HCT116 (cell line): ENCODE measurements around the gene ERLEC1. TPM values are rescaled to one million over a fixed set of nuclear protein-coding genes. Genes with fewer than 3 reads are reported as not detected.

Source experiments
- ATAC-seq: fragments of 200-7000 bp; cut with Tn5 transposase; 2 replicates; pipeline ENCODE4 v1.9.1; 2020; ENCODE audit warnings: mild to moderate bottlenecking, moderate library complexity
- BruUV-seq: library from RNA; stranded (reverse); fragments of 400-500 nt; replicated peaks from 2 replicates; lab custom pipeline; 2021; lab: Mats Ljungman, UMichigan
- CTCF ChIA-PET: fragments of 300-600 bp; sonication (Branson Sonifier 250); formaldehyde crosslinking; loops from one replicate; lab custom pipeline; 2021; ENCODE audit warnings: antibody characterized with exemption; lab: Charles Lee
- POLR2A ChIA-PET: fragments of 300-600, 350-600 bp; sonication (Branson Sonifier 250); formaldehyde crosslinking; loops from one replicate; lab custom pipeline; 2021; ENCODE audit warnings: antibody characterized with exemption; lab: Charles Lee
- RAD21 ChIA-PET, 2 experiments: fragments of 300-600 bp; sonication (Branson Sonifier 250); formaldehyde crosslinking; loops; one replicate each; lab custom pipeline; 2023; ENCODE audit warnings: low total read pairs in 2 of 2; ENCODE audit not compliant: uncharacterized antibody in 2 of 2, unreplicated experiment in 2 of 2, low non-redundant PET in 1 of 2; lab: Charles Lee
- DNase-seq: peaks from one replicate; pipeline ENCODE4 v3.0.0-alpha.2; 2010; ENCODE audit warnings: low read depth, low spot score
- H2AFZ ChIP-seq: fragments of 200-600 bp; shearing (Covaris generic), sonication (generic); 2 replicates; pipeline ENCODE4 v1.6.1; 2017; ENCODE audit warnings: low read depth, mixed run types, mixed read lengths, antibody characterized with exemption, low read length; ENCODE audit not compliant: poor library complexity, severe bottlenecking
- H3K27ac ChIP-seq: 2 replicates; pipeline ENCODE4 v1.5.1; 2012; ENCODE audit warnings: low read depth, low read length
- H3K27me3 ChIP-seq: fragments of 200-600 bp; sonication (generic); 2 replicates; pipeline ENCODE4 v1.6.1; 2016; ENCODE audit warnings: mixed run types, low read length, mixed read lengths; ENCODE audit not compliant: insufficient read depth
- H3K36me3 ChIP-seq, 2 experiments: fragments of 200-500 bp in 1 of 2; fragments of 200-600 bp in 1 of 2; sonication (Bioruptor generic) in 1 of 2; sonication (generic) in 1 of 2; 2 replicates each; pipeline versions ENCODE4 v1.5.1 to v1.6.1; 2014 to 2016; ENCODE audit warnings: low read length in 2 of 2, inconsistent platforms in 1 of 2, mixed read lengths in 1 of 2, mixed run types in 1 of 2; ENCODE audit not compliant: insufficient read depth in 2 of 2, control insufficient read depth in 1 of 2
- H3K4me1 ChIP-seq, 2 experiments: fragments of 200-600 bp in 1 of 2; sonication (generic) in 1 of 2; 2 replicates each; pipeline versions ENCODE4 v1.5.1 to v1.6.1; 2012 to 2017; ENCODE audit warnings: low read length in 2 of 2, inconsistent platforms in 1 of 2, mild to moderate bottlenecking in 1 of 2, mixed read lengths in 1 of 2, mixed run types in 1 of 2, moderate library complexity in 1 of 2; ENCODE audit not compliant: insufficient read depth in 2 of 2, control insufficient read depth in 1 of 2
- H3K4me2 ChIP-seq: fragments of 200-600 bp; sonication (generic); 2 replicates; pipeline ENCODE4 v1.6.1; 2017; ENCODE audit warnings: mixed run types, low read length, mixed read lengths
- H3K4me3 ChIP-seq, 2 experiments: fragments of 200-600 bp in 1 of 2; sonication (generic) in 1 of 2; replicated peaks in 1 of 2; 2 replicates each; pipeline ENCODE4 v1.5.1; 2011 to 2016; ENCODE audit warnings: low read length in 2 of 2, control low read depth in 1 of 2, low read depth in 1 of 2, mild to moderate bottlenecking in 1 of 2, mixed read lengths in 1 of 2, mixed run types in 1 of 2
- H3K79me2 ChIP-seq: fragments of 200-600 bp; sonication (generic); 2 replicates; pipeline ENCODE4 v1.6.1; 2017; ENCODE audit warnings: mild to moderate bottlenecking, mixed run types, low read length, moderate library complexity, mixed read lengths; ENCODE audit not compliant: insufficient read depth
- H3K9ac ChIP-seq: fragments of 200-600 bp; sonication (generic); 2 replicates; pipeline ENCODE4 v1.6.1; 2016; ENCODE audit warnings: low read length, mixed read lengths
- H3K9me2 ChIP-seq: fragments of 200-600 bp; sonication (generic), shearing (Covaris generic); 2 replicates; pipeline ENCODE4 v1.6.1; 2017; ENCODE audit warnings: mixed run types, mild to moderate bottlenecking, moderate library complexity; ENCODE audit not compliant: insufficient read depth
- H3K9me3 ChIP-seq, 2 experiments: fragments of 200-500 bp in 1 of 2; fragments of 200-600 bp in 1 of 2; sonication (Bioruptor generic) in 1 of 2; sonication (generic) in 1 of 2; 2 replicates each; pipeline ENCODE4 v1.6.1; 2014 to 2017; ENCODE audit warnings: low read length in 2 of 2, mixed read lengths in 2 of 2, inconsistent platforms in 1 of 2, low read depth in 1 of 2, mild to moderate bottlenecking in 1 of 2, mixed run types in 1 of 2, moderate library complexity in 1 of 2; ENCODE audit not compliant: control insufficient read depth in 1 of 2, insufficient read depth in 1 of 2
- H4K20me1 ChIP-seq: fragments of 200-600 bp; sonication (generic), shearing (Covaris generic); 2 replicates; pipeline ENCODE4 v1.6.1; 2017; ENCODE audit warnings: mixed run types, mild to moderate bottlenecking, moderate library complexity; ENCODE audit not compliant: insufficient read depth
- ATF3 ChIP-seq: IDR thresholded peaks from 2 replicates; pipeline ENCODE4 v1.6.1; 2012
- CBX3 ChIP-seq: IDR thresholded peaks from 2 replicates; pipeline ENCODE4 v1.6.1; 2012; ENCODE audit warnings: low read depth
- CEBPB ChIP-seq: IDR thresholded peaks from 2 replicates; pipeline ENCODE4 v1.6.1; 2012; ENCODE audit warnings: low read depth
- CTCF ChIP-seq, 3 experiments: fragments of 200-600 bp in 1 of 3; sonication (generic) in 1 of 3; IDR thresholded peaks in 2 of 3; conservative IDR thresholded peaks in 1 of 3; 2 replicates each; pipeline ENCODE4 v1.5.1; 2012 to 2017; ENCODE audit warnings: low read depth in 2 of 3, low read length in 2 of 3, antibody characterized with exemption in 1 of 3, borderline replicate concordance in 1 of 3, control low read depth in 1 of 3, mild to moderate bottlenecking in 1 of 3, mixed read lengths in 1 of 3, mixed run types in 1 of 3, moderate library complexity in 1 of 3; ENCODE audit not compliant: insufficient read depth in 1 of 3
- EGR1 ChIP-seq: IDR thresholded peaks from 2 replicates; pipeline ENCODE4 v1.6.1; 2012; ENCODE audit warnings: low read depth
- ELF1 ChIP-seq: IDR thresholded peaks from 2 replicates; pipeline ENCODE4 v1.6.1; 2012; ENCODE audit warnings: low read depth, borderline replicate concordance
- EZH2 ChIP-seq: fragments of 200-600 bp; sonication (generic); IDR thresholded peaks from 2 replicates; pipeline ENCODE4 v1.6.1; 2017; ENCODE audit warnings: antibody characterized with exemption, mixed run types
- EZH2phosphoT487 ChIP-seq: fragments of 200-600 bp; IDR thresholded peaks from 2 replicates; pipeline ENCODE4 v1.6.1; 2018; ENCODE audit warnings: antibody characterized with exemption, borderline replicate concordance
- JUND ChIP-seq: IDR thresholded peaks from 2 replicates; pipeline ENCODE4 v1.6.1; 2012
- MAX ChIP-seq: IDR thresholded peaks from 2 replicates; pipeline ENCODE4 v1.6.1; 2012
- POLR2A ChIP-seq: IDR thresholded peaks from 2 replicates; pipeline ENCODE4 v1.7.0; 2011; ENCODE audit warnings: borderline replicate concordance; ENCODE audit not compliant: insufficient read depth, insufficient read length; ENCODE audit errors: extremely low read depth
- POLR2AphosphoS5 ChIP-seq: IDR thresholded peaks from 2 replicates; pipeline ENCODE4 v1.6.1; 2011; ENCODE audit warnings: mild to moderate bottlenecking, low read depth, low read length, moderate library complexity
- REST ChIP-seq: IDR thresholded peaks from 2 replicates; pipeline ENCODE4 v1.6.1; 2012; ENCODE audit warnings: low read depth
- SIN3A ChIP-seq: IDR thresholded peaks from 2 replicates; pipeline ENCODE4 v1.6.1; 2012; ENCODE audit warnings: low read depth
- SP1 ChIP-seq: IDR thresholded peaks from 2 replicates; pipeline ENCODE4 v1.6.1; 2012; ENCODE audit warnings: low read depth
- SRF ChIP-seq: IDR thresholded peaks from 2 replicates; pipeline ENCODE4 v1.6.1; 2012; ENCODE audit warnings: low read depth
- TCF7L2 ChIP-seq: IDR thresholded peaks from 2 replicates; pipeline ENCODE4 v1.7.0; 2011; ENCODE audit warnings: borderline replicate concordance, inconsistent platforms; ENCODE audit not compliant: insufficient read depth, insufficient read length; ENCODE audit errors: extremely low read depth
- YY1 ChIP-seq: IDR thresholded peaks from 2 replicates; pipeline ENCODE4 v1.6.1; 2011; ENCODE audit warnings: low read length, low read depth, moderate library complexity, mild to moderate bottlenecking; ENCODE audit not compliant: insufficient replicate concordance; ENCODE audit errors: extremely low read depth
- ZBTB33 ChIP-seq: IDR thresholded peaks from 2 replicates; pipeline ENCODE4 v1.6.1; 2011; ENCODE audit warnings: mild to moderate bottlenecking, low read length, moderate library complexity; ENCODE audit not compliant: insufficient replicate concordance; ENCODE audit errors: extremely low read depth
- ZFX ChIP-seq: fragments of 450-650 bp; IDR thresholded peaks from 2 replicates; pipeline ENCODE4 v1.6.1; 2017
- intact Hi-C: fragments of 100-400 bp; cut with micrococcal nuclease; formaldehyde crosslinking; loops from 2 replicates; pipeline ENCODE4 v1.10.0; 2022
- total RNA-seq: library from RNA; stranded (reverse); gene quantifications from one replicate; pipeline ENCODE4 v1.2.1, GENCODE V29; 2021; ENCODE audit not compliant: unreplicated experiment

Gene ERLEC1
- total RNA-seq, 1 experiment from 2014 or later, result 26.9 TPM

- ChIA-PET RAD21 (no interaction called here), POLR2A (no interaction called here), CTCF (no interaction called here)
- DNase-seq, result no peak
- Histone ChIP-seq H3K36me3 (peaks cover 8 to 15% of the 10 kb centered on the region in 2 experiments; a peak in 3 of 4 replicates), H3K4me2 (no peak overlapping the region), H3K4me1 (no peaks in the 10 kb centered on the region), H4K20me1 (no peaks in the 10 kb centered on the region), H3K27me3 (no peaks in the 10 kb centered on the region), H3K9me3 (no peaks in the 10 kb centered on the region), H3K9ac (no peak overlapping the region), H3K79me2 (peaks cover 26% of the 10 kb centered on the region), H3K4me3 (no peak overlapping the region), H2AFZ (no peak overlapping the region), H3K27ac (no peak overlapping the region), H3K9me2 (no peaks in the 10 kb centered on the region)
- no TSS peak for BruUV-seq
- no peak for ATAC-seq
- intact Hi-C loops, result no loop called here
- TF ChIP-seq YY1, result no peak
- TF ChIP-seq EGR1, result no peak
- TF ChIP-seq SRF, result no peak
- TF ChIP-seq EZH2phosphoT487, result no peak
- TF ChIP-seq ZFX, result no peak
- no peak for TF ChIP-seq EZH2
- TF ChIP-seq CBX3, result no peak
- TF ChIP-seq ZBTB33, result no peak
- no peak for TF ChIP-seq ELF1
- no peak for TF ChIP-seq CEBPB
- TF ChIP-seq JUND, result no peak
- TF ChIP-seq SIN3A, result no peak
- TF ChIP-seq SP1, result no peak
- TF ChIP-seq CTCF (IDR thresholded peaks at IDR 0.05 in 2 of 3, conservative IDR thresholded peaks at IDR 0.05 in 1 of 3; ENCODE audit: borderline replicate concordance in 1 of 3, insufficient read depth in 1 of 3, low read depth in 2 of 3, low read length in 2 of 3), result no peak
- no peak for TF ChIP-seq POLR2AphosphoS5
- TF ChIP-seq TCF7L2, result no peak
- no peak for TF ChIP-seq POLR2A
- no peak for TF ChIP-seq MAX
- TF ChIP-seq REST, result no peak
- no peak for TF ChIP-seq ATF3
Observed at GRCh38 chr2:53793821-53794220, 7.0 kb downstream of the ERLEC1 start.
